ENCODE data around the gene SPHK2. TPM values are rescaled to one million over a fixed set of nuclear protein-coding genes. Genes with fewer than 3 reads are reported as not detected.

SPHK2 gene
- total and polyA plus RNA-seq, 9 donors, result 2.9 to 37.2 (median 25.4) TPM

DNA sequence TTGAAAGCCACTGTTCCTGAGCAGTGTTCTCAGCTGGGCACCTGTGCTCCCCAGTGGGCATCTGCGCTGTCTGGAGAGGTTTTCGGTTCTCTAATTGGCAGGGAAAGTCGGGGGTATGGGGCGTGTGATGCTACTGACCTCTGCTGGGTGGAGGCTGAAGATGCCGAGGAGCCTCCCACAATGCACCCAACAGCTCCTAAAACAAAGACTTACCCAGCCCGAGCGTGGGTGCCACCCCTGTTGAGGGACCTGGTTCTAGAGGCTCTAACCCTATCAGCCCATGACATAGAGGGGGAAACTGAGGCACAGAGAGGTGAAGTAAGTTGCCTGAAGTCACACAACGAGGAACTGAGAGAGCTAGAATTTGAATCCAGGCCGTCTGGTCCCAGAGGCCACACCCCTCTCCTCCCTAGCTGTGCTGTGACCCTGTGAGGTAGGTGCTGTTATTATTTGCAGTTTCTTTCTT lies 10.5 kb upstream of the SPHK2 start:
- intact Hi-C loops (cut with DNase I), result no loop called here

GRCh38 chr19:48609571-48610108 lies 9.7 kb upstream of the SPHK2 start:
- H3K9me3 ChIP-seq, result no peaks in the 10 kb centered on the region
- H3K27me3 ChIP-seq, result no peaks in the 10 kb centered on the region
- H3K4me3 ChIP-seq, result no peak overlapping the region
- 85 to 92% (median 92%) methylated on average over 20 of the region's 20 CpGs for WGBS, 3 donors
- no peak for DNase-seq
- no peaks in the 10 kb centered on the region for H3K4me1 ChIP-seq (ENCODE audit: insufficient read depth)
- intact Hi-C loops (cut with DNase I), result loop anchor here in 2 of 4 donors (10.0 kb wide), 2 partner anchors 125 to 285 kb away; partner anchors contain the start of gene EMP3 (in 1 of the 2)
- TF ChIP-seq EP300 (IDR thresholded peaks at IDR 0.05), result no peak
- no peak for TF ChIP-seq POLR2A (IDR thresholded peaks at IDR 0.05)
- H3K27ac ChIP-seq, result no peak overlapping the region
- no peaks in the 10 kb centered on the region for H3K36me3 ChIP-seq

More for the DNA sequence above, 10.5 kb upstream of the SPHK2 start:
- 20 to 25% (median 21%) methylated on average over 9 of the region's 9 CpGs for WGBS, 3 donors
- DNase-seq, result peak in 1 of 5 donors; percentile 45
- peak in 1 of 3 donors; percentile 19 for TF ChIP-seq CTCF (IDR thresholded peaks at IDR 0.05)
- TF ChIP-seq EP300 (IDR thresholded peaks at IDR 0.05), result no peak
- no peak overlapping the region for H3K4me3 ChIP-seq
- no peak overlapping the region for H3K27ac ChIP-seq
- no peaks in the 10 kb centered on the region for H3K4me1 ChIP-seq (ENCODE audit: insufficient read depth)
- H3K9me3 ChIP-seq, result no peaks in the 10 kb centered on the region
- no peaks in the 10 kb centered on the region for H3K36me3 ChIP-seq
- H3K27me3 ChIP-seq, result no peaks in the 10 kb centered on the region

- H3K4me1 ChIP-seq (ENCODE audit: insufficient read depth), result no peaks in the 10 kb centered on the region
- TF ChIP-seq POLR2A (IDR thresholded peaks at IDR 0.05), result no peak
- TF ChIP-seq CTCF (IDR thresholded peaks at IDR 0.05), result no peak
- no peak for TF ChIP-seq EP300 (IDR thresholded peaks at IDR 0.05)
- WGBS, 3 donors, result 81 to 85% (median 83%) methylated on average over 14 of the region's 14 CpGs
- H3K9me3 ChIP-seq, result no peaks in the 10 kb centered on the region
- intact Hi-C loops (cut with DNase I), result loop anchor here in 2 of 4 donors (10.0 kb wide), 2 partner anchors 127 to 287 kb away; partner anchors contain the start of gene EMP3 (in 1 of the 2)
- no peaks in the 10 kb centered on the region for H3K27me3 ChIP-seq
- no peak overlapping the region for H3K4me3 ChIP-seq
- DNase-seq, result no peak
- H3K36me3 ChIP-seq, result no peaks in the 10 kb centered on the region
- H3K27ac ChIP-seq, result no peak overlapping the region
These were observed 7.4 kb upstream of the SPHK2 start for GRCh38 chr19:48611872-48612271.

DNA sequence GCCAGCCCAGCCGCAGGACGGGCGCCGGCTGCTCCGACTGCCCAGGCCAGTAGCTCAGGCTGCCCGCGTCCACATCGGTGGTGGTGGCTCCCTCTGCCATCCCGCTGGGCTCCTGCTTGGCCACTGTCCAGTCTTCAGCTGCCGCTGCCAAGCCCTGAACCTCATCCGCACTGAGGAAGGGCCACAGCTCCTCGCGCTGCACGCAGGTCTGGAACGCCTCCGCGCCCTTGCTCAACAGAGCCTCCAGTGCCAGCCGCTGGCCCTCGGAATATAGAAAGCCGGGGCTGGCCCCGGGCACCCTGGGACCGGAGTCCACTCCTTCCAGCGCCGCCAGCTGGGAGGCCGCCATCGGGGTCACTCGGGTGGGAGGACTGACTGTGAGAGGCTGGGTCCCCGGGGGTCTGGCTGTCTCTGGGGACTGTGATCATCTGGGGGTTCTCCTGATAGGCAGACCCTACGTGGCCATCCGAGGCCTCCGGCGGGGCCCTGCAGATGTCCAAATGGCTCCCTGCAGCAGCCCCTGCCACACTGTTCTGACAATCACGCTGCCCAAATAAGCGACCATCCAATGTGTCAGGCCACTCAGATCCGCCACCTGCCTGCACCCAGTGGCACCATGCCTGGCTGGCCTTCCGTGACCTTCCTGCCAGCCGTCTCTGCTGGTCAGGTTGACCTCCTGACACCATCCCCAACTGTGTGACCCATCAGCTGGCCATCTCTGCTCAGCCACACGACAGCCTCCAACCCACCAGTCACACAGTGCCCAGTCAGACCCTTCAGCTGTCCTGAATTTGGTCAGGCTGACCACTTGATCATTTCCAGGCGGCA lies 6.1 kb upstream of the SPHK2 start:
- intact Hi-C loops (cut with DNase I), result loop anchor here in 2 of 4 donors (10.0 kb wide), 2 partner anchors 128 to 288 kb away; partner anchors contain the start of gene EMP3 (in 1 of the 2)
- H3K27me3 ChIP-seq, result no peaks in the 10 kb centered on the region
- H3K27ac ChIP-seq, result no peak overlapping the region
- H3K36me3 ChIP-seq, result no peaks in the 10 kb centered on the region
- TF ChIP-seq POLR2A (IDR thresholded peaks at IDR 0.05) (no peak), EP300 (IDR thresholded peaks at IDR 0.05) (no peak), CTCF (IDR thresholded peaks at IDR 0.05) (no peak)
- H3K4me3 ChIP-seq, result no peak overlapping the region
- WGBS, 3 donors, result 71 to 82% (median 81%) methylated on average over 36 to 39 of the region's 39 CpGs
- peak in 1 of 5 donors; percentile 54 for DNase-seq
- H3K4me1 ChIP-seq (ENCODE audit: insufficient read depth), result peaks cover 4% of the 10 kb centered on the region
- no peaks in the 10 kb centered on the region for H3K9me3 ChIP-seq

Data from ovary (tissue), 9 donors.